DMS153 (cell line): Measurements from ENCODE around the gene DRC1.

Source experiments
- DNase-seq: peaks from one replicate; lab custom pipeline; 2025; lab: John Stamatoyannopoulos, UW

DRC1 gene

DNA sequence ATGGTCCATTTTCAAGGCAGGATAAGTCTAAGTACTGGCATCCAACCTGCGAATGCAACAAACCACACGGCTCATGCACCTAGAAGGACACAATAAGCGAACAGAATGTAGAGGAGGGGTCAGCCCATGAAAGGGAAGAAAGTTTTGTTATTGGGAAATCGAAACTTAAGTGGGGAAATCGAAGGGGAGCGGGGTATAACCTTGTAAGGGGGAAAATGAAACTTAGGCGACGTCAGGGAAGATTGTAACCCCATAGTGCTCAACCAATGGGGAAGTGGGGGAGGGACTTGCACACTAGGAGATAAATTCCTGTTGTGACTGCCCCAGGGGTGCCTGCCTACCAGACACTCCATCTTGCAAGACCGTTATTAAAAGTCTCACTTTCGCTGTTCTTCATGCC lies 91.8 kb downstream of the DRC1 start:
- no peak for DNase-seq

DNA sequence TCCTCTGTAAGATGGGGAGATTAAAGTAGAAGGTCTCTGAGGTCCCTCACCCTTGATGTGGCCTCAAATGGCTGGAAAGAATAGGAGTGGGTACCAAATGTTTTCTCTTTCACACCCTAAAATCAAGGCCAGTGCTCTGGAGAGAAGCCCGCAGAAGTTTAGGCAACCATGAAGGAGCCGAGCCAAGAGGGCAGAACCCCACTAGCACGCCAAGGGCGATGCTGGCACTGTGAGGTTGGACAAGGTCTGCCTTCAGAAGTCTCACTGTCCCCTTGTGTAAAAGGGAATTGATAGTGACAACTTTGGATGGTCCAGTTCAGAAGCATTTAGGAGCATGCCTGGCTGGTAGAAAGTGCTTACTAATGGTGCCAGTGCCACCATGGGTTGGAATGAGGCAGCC lies 92.5 kb downstream of the DRC1 start:
- no peak for DNase-seq

DNA sequence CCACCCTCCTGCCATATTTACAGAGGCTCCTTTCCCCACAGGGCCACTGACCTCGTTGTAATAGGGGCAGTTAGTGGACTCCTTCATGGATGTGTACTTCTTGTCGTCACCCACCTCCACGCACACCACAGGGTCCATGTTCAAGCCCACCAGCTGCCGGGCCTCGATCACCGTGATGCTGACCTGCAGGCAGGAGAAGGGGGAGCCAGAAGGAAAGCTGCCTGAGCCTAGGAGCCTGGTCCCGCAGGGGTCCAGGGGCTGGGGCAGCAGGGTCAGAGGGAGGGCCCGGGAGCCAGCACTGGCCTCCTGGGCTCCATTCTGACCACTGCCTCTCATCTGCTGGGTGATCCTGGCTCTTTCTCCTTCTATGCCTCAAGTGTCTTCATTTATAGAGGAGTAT lies 93.2 kb downstream of the DRC1 start:
- DNase-seq, result no peak

DNA sequence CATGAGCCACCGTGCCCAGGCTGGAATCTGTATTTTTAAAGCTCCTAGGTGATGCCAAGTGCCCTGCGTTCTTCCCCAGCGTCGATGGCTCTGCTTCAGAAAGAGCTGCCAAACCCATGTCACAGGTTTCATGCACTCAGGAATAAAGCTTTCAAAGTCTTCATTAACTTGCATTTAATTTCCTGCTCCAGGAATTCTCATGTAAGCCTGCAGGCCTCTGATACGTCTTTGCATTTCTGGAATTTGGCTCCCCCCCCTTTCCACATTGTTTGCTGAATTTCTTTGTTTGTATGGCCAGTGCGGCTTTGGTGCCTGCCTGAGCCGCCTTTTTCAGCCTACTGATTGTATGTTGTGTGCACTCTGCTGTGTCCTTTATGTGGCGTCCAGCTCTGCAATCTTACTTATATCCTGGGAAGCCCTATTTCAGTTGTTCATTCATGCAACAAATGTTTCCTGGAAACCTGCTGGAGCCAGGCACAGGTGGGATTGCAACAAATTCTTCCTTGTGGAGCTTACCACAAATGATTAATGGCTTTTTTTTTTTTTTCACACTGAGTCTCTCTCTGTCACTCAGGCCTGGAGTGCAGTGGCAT lies 94.1 kb downstream of the DRC1 start:
- peak; percentile 19 for DNase-seq

DNA sequence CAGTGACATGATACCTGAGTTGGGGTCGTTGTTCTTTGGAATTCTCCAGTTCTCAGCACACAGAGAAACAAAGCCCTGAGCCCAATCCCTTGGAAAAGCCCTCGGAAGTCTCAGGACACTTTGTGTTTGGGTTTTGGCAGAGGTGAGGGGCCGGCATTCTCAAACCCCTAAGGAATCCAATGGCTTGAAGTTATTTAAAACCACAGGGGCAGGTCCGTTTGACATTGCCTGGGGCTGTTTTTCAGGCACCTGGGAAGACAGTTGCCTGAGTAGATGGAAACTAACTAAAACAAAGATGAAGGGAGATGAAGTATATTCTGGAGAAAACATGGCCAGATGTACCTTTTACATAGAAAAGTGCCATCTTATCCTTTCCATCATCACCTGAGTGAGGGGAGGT lies 98.7 kb downstream of the DRC1 start:
- DNase-seq, result no peak

DNA sequence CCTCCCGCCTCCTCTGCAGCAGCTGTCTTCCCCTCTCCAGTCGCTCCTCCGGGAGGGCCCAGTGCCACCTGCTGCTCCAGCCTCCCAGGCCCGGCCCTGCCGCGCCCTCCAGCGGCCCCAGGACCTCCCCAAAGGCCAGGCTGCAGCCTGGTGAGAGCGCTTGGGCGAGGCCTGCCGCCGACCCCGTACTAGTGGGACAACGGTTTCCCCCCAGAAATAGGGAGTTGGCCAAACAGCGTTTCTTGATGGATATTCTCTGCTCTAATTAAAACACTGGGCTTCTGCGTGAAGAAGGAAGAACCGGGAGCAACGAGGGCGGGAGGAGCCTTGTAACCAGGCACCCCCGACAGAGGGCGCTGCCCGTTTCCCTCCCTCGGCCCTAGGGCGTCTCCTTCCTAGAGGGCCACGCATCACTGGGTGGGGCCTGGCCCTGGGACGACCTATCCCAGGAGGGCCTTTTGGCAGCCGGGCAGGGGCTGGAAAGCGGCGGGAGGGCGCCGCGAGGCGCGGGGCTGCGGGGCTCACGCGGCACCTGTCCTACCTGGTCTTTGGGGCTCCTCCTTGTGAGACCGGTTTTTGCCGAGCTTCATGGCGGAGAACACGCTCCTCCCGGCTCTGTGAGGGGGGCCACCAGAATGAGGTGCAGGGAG lies 101.6 kb downstream of the DRC1 start:
- DNase-seq, result peak; percentile 80

DNA sequence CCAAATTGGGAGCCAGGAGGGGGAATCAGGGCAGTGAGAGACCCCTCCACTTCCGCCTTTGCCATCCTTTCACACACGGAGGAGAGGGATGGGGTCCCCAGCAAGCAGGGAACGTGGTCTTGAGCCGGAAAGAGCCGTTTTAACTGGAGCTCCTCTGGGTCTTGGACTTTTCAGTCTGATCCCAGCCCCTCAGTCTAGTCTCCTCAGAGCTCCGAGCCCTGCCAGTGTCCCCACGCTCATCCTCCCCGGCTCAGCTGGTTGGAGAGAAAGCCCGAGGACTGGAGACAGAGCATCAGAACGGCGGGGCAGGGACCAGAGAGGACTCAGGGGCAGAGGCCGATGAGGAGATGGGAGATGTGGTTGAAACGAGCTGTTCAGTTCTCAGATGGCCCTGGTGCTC lies 102.3 kb downstream of the DRC1 start:
- DNase-seq, result no peak

DNA sequence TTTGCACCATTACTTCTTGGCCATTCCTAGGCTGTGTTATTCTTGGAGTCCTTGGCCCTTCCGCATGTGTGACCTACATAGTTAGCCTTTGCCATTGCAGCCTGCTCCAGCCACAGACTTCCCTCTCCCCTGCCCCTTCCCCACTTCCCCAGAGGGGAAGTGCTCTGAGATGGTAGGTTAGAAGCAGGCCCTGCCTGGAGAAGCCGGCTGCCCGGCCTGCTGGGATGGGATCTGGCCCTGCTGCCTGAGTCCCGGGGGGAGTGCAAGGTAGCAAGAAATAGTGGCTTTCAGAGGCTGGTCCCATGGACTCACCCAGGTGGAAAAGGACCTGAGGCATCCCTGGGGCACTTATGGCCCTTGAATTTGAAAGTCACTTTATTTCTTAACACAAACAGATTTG lies 104.6 kb downstream of the DRC1 start:
- no peak for DNase-seq
